ENCODE measurements around the gene FILIP1L.

Gene FILIP1L

GRCh38 chr3:99868311-99868646, 246.0 kb downstream of the FILIP1L start:
- DNase-seq (ENCODE audit: low read depth in 2 of 2) = no peak

GRCh38 chr3:99867594-99868310, 246.5 kb downstream of the FILIP1L start:
- no peak for DNase-seq (ENCODE audit: low read depth in 2 of 2)

GRCh38 chr3:99866261-99866761, 248.0 kb downstream of the FILIP1L start:
- DNase-seq (ENCODE audit: low read depth in 2 of 2) = no peak

GRCh38 chr3:99865321-99865720, 249.0 kb downstream of the FILIP1L start:
- DNase-seq (ENCODE audit: low read depth in 2 of 2) = no peak

GRCh38 chr3:99864289-99864688, 250.0 kb downstream of the FILIP1L start:
- no peak for DNase-seq (ENCODE audit: low read depth in 2 of 2)

GRCh38 chr3:99863588-99863987, 250.7 kb downstream of the FILIP1L start:
- no peak for DNase-seq (ENCODE audit: low read depth in 2 of 2)

GRCh38 chr3:99863002-99863401, 251.3 kb downstream of the FILIP1L start:
- DNase-seq (ENCODE audit: low read depth in 2 of 2) = no peak

GRCh38 chr3:99862208-99862607, 252.1 kb downstream of the FILIP1L start:
- DNase-seq (ENCODE audit: low read depth in 2 of 2) = no peak

GRCh38 chr3:99861216-99861615, 253.1 kb downstream of the FILIP1L start:
- DNase-seq (ENCODE audit: low read depth in 2 of 2) = no peak

GRCh38 chr3:99859825-99860224, 254.5 kb downstream of the FILIP1L start:
- no peak for DNase-seq (ENCODE audit: low read depth in 2 of 2)

- DNase-seq (ENCODE audit: low read depth in 2 of 2) = no peak
These were observed 255.8 kb downstream of the FILIP1L start for GRCh38 chr3:99858469-99858868.

- no peak for DNase-seq (ENCODE audit: low read depth in 2 of 2)
These were observed 257.0 kb downstream of the FILIP1L start for GRCh38 chr3:99857278-99857677.

- no peak for DNase-seq (ENCODE audit: low read depth in 2 of 2)
These were observed 257.7 kb downstream of the FILIP1L start for GRCh38 chr3:99856437-99857220.

- no peak for DNase-seq (ENCODE audit: low read depth in 2 of 2)
These were observed 258.4 kb downstream of the FILIP1L start for GRCh38 chr3:99855900-99856299.

GRCh38 chr3:99854756-99855298, 259.5 kb downstream of the FILIP1L start:
- DNase-seq (ENCODE audit: low read depth in 2 of 2) = no peak

- DNase-seq (ENCODE audit: low read depth in 2 of 2) = no peak
These were observed 261.4 kb downstream of the FILIP1L start for GRCh38 chr3:99852851-99853250.

GRCh38 chr3:99851955-99852354, 262.3 kb downstream of the FILIP1L start:
- DNase-seq (ENCODE audit: low read depth in 2 of 2) = no peak

- no peak for DNase-seq (ENCODE audit: low read depth in 2 of 2)
These were observed 263.7 kb downstream of the FILIP1L start for GRCh38 chr3:99850608-99851007.

- DNase-seq (ENCODE audit: low read depth in 2 of 2) = no peak
These were observed 265.9 kb downstream of the FILIP1L start for GRCh38 chr3:99848433-99848832.

- no peak for DNase-seq (ENCODE audit: low read depth in 2 of 2)
These were observed 267.7 kb downstream of the FILIP1L start for GRCh38 chr3:99846477-99847160.

- DNase-seq (ENCODE audit: low read depth in 2 of 2) = no peak
These were observed 268.3 kb downstream of the FILIP1L start for GRCh38 chr3:99845999-99846398.

GRCh38 chr3:99845331-99845730, 269.0 kb downstream of the FILIP1L start:
- no peak for DNase-seq (ENCODE audit: low read depth in 2 of 2)
